NB4 (cell line): ENCODE data around the gene GNB1L.

Experiments
- CTCF ChIP-seq: IDR thresholded peaks from one replicate; pipeline ENCODE4 v1.5.1; 2012; ENCODE audit warnings: low read depth, low read length
- MAX ChIP-seq: IDR thresholded peaks from 2 replicates; pipeline ENCODE4 v1.6.1; 2011; ENCODE audit warnings: low read depth, low read length
- MYC ChIP-seq: IDR thresholded peaks from 2 replicates; pipeline ENCODE4 v1.6.1; 2011; ENCODE audit warnings: low read depth, low read length
- POLR2A ChIP-seq: IDR thresholded peaks from 2 replicates; pipeline ENCODE4 v1.6.1; 2011; ENCODE audit warnings: mild to moderate bottlenecking; ENCODE audit not compliant: insufficient read length; ENCODE audit errors: extremely low read depth

GRCh38 chr22:19793661-19794310 lies 60.9 kb downstream of the GNB1L start:
- TF ChIP-seq CTCF (no peak), POLR2A (no peak), MAX (no peak), MYC (no peak)
